HepG2 (cell line): ENCODE measurements around the gene FIZ1. TPM values are rescaled to one million over a fixed set of nuclear protein-coding genes. Genes with fewer than 3 reads are reported as not detected.

Source experiments
- ATAC-seq: fragments of 200-7000 bp; cut with Tn5 transposase; 3 replicates; pipeline ENCODE4 v1.9.1; 2020; ENCODE audit warnings: mild to moderate bottlenecking, moderate library complexity
- BruUV-seq: library from RNA; stranded (reverse); fragments of 400-500 nt; replicated peaks from 2 replicates; lab custom pipeline; 2021; lab: Mats Ljungman, UMichigan
- CTCF ChIA-PET: fragments of 300-600 bp; formaldehyde crosslinking; extraction: SDS; loops from one replicate; lab custom pipeline; 2021; ENCODE audit warnings: low total read pairs, inconsistent platforms, low intra/inter-chr PET ratio; lab: Yijun Ruan, JAX
- POLR2A ChIA-PET: fragments of 350-600 bp; sonication (Branson Sonifier 250); formaldehyde crosslinking; loops from one replicate; lab custom pipeline; 2020; ENCODE audit warnings: antibody characterized with exemption, inconsistent platforms; lab: Yijun Ruan, JAX
- DNase-seq: peaks from one replicate; pipeline ENCODE4 v3.0.0-alpha.2; 2015; ENCODE audit warnings: low spot score
- FAIRE-seq: peaks from 3 replicates; lab custom pipeline; 2011; peaks lifted over from hg19 to GRCh38; lab: Jason Lieb, UNC
- H2AFZ ChIP-seq: one replicate; pipeline ENCODE4 v1.6.1; 2011; ENCODE audit warnings: low read length, inconsistent platforms
- H3K27ac ChIP-seq: fragments of 300-600 bp; 3 replicates; pipeline ENCODE4 v1.8.0; 2011; ENCODE audit warnings: mixed run types, mild to moderate bottlenecking, mixed read lengths, low read length, inconsistent platforms; ENCODE audit not compliant: insufficient read depth; ENCODE audit errors: extremely low read length
- H3K27me3 ChIP-seq, 2 experiments: fragments of 200-600 bp in 1 of 2; 2 replicates in 1 of 2; 3 replicates in 1 of 2; pipeline versions ENCODE4 v1.6.0 to v1.8.0; 2011; ENCODE audit warnings: low read length in 2 of 2, mild to moderate bottlenecking in 2 of 2, moderate library complexity in 2 of 2, inconsistent platforms in 1 of 2; ENCODE audit not compliant: insufficient read depth in 2 of 2, control insufficient read depth in 1 of 2
- H3K36me3 ChIP-seq, 2 experiments: fragments of 200-600 bp in 1 of 2; replicated peaks in 1 of 2; 2 replicates in 1 of 2; 3 replicates in 1 of 2; pipeline versions ENCODE4 v1.5.1 to v1.8.0; 2011; ENCODE audit warnings: low read length in 2 of 2, inconsistent platforms in 1 of 2; ENCODE audit not compliant: insufficient read depth in 2 of 2, control insufficient read depth in 1 of 2
- H3K4me1 ChIP-seq: 2 replicates; pipeline ENCODE4 v1.5.1; 2012; ENCODE audit warnings: low read length, inconsistent platforms; ENCODE audit not compliant: insufficient read depth
- H3K4me2 ChIP-seq: 2 replicates; pipeline ENCODE4 v1.6.0; 2011; ENCODE audit warnings: low read depth, low read length, inconsistent platforms
- H3K4me3 ChIP-seq, 3 experiments: fragments of 200-600 bp in 1 of 3; sonication (generic), shearing (Covaris generic) in 1 of 3; replicated peaks in 1 of 3; 2 replicates each; pipeline ENCODE4 v1.5.1; 2011 to 2016; ENCODE audit warnings: low read length in 3 of 3, inconsistent platforms in 2 of 3, low read depth in 2 of 3, mild to moderate bottlenecking in 2 of 3, control low read depth in 1 of 3, mixed read lengths in 1 of 3; ENCODE audit not compliant: insufficient read depth in 1 of 3
- H3K79me2 ChIP-seq: one replicate; pipeline ENCODE4 v1.6.1; 2011; ENCODE audit warnings: low read length, inconsistent platforms; ENCODE audit not compliant: insufficient read depth
- H3K9ac ChIP-seq: 2 replicates; pipeline ENCODE4 v1.6.0; 2011; ENCODE audit warnings: mild to moderate bottlenecking, low read depth, low read length, inconsistent platforms; ENCODE audit not compliant: insufficient read depth
- H3K9me3 ChIP-seq: 2 replicates; pipeline ENCODE4 v1.5.1; 2012; ENCODE audit warnings: mild to moderate bottlenecking, low read length
- H4K20me1 ChIP-seq: 2 replicates; pipeline ENCODE4 v1.6.0; 2011; ENCODE audit warnings: inconsistent platforms, mild to moderate bottlenecking, low read length, moderate library complexity; ENCODE audit not compliant: insufficient read depth
- ARID4A ChIP-seq: sonication (generic); formaldehyde crosslinking; IDR thresholded peaks from 2 replicates; pipeline ENCODE4 v1.5.0; 2020; ENCODE audit warnings: mild to moderate bottlenecking, missing genetic modification reagents, borderline replicate concordance
- DMTF1 ChIP-seq: sonication (generic); formaldehyde crosslinking; IDR thresholded peaks from 2 replicates; pipeline ENCODE4 v1.4.0; 2020; ENCODE audit warnings: mild to moderate bottlenecking, missing genetic modification reagents
- MED13 ChIP-seq: sonication (generic); formaldehyde crosslinking; IDR thresholded peaks from 2 replicates; pipeline ENCODE4 v1.5.0; 2020; ENCODE audit warnings: missing genetic modification reagents
- POLR2G ChIP-seq: fragments of 200-400 bp; formaldehyde crosslinking; IDR thresholded peaks from 2 replicates; pipeline ENCODE4 v1.6.1; 2018; ENCODE audit warnings: mild to moderate bottlenecking, low read depth, low read length, moderate library complexity
- REPIN1 ChIP-seq: sonication (generic); formaldehyde crosslinking; IDR thresholded peaks from 2 replicates; pipeline ENCODE4 v1.8.0; 2022; ENCODE audit warnings: missing genetic modification reagents, low read depth, mild to moderate bottlenecking, borderline replicate concordance
- TOPORS ChIP-seq: sonication (generic); formaldehyde crosslinking; IDR thresholded peaks from 2 replicates; pipeline ENCODE4 v1.8.0; 2023; ENCODE audit warnings: mild to moderate bottlenecking, missing genetic modification reagents
- TRIM24 ChIP-seq: sonication (generic); formaldehyde crosslinking; IDR thresholded peaks from 2 replicates; pipeline ENCODE4 v1.8.0; 2022; ENCODE audit warnings: mild to moderate bottlenecking, missing genetic modification reagents
- ZNF264 ChIP-seq: sonication (generic); formaldehyde crosslinking; IDR thresholded peaks from 2 replicates; pipeline ENCODE4 v1.4.0; 2020; ENCODE audit warnings: missing genetic modification reagents
- ZNF777 ChIP-seq: sonication (generic); formaldehyde crosslinking; IDR thresholded peaks from 2 replicates; pipeline ENCODE4 v1.4.0; 2020; ENCODE audit warnings: missing genetic modification reagents
- WGBS: methylation state at CpG from one replicate; pipeline ENCODE4 v1.1.6; 2017; ENCODE audit warnings: low lambda C conversion rate; 5-methylcytosine and 5-hydroxymethylcytosine counted together
- in situ Hi-C: cut with HindIII; loops from 2 replicates; pipeline ENCODE4 v1.10.0; 2017; ENCODE audit warnings: low pct_unique_long_range_greater_than_20kb; ENCODE audit not compliant: extremely low pct_ligation_motif_present
- intact Hi-C: fragments of 100-400 bp; cut with micrococcal nuclease; formaldehyde crosslinking; loops from one replicate; pipeline ENCODE4 v1.10.0; 2022; ENCODE audit not compliant: unreplicated experiment
- polyA plus RNA-seq, 8 experiments: library from polyadenylated mRNA; depleted of rRNA in 3 of 8; stranded (reverse) in 7 of 8; unstranded in 1 of 8; fragments of >200 nt; fragmentation: Illumina TruSeq in 4 of 8; extraction: Trizol in 4 of 8; gene quantifications; 2 replicates each; pipeline versions ENCODE4 v1.2.1 to v1.2.3, GENCODE V29; 2011 to 2016; ENCODE audit warnings: low read depth in 4 of 8, missing spikeins in 1 of 8, mixed read lengths in 1 of 8; ENCODE audit not compliant: insufficient read depth in 1 of 8
- total RNA-seq, 5 experiments: library from RNA; depleted of rRNA; stranded (reverse); fragments of >200 nt; fragmentation: Illumina TruSeq; extraction: Trizol; gene quantifications; 2 replicates each; pipeline ENCODE4 v1.2.3, GENCODE V29; 2016; ENCODE audit warnings: low read depth in 1 of 5
- TF ChIP-seq, protein P1 (sequence below): sonication (generic); formaldehyde crosslinking; IDR thresholded peaks from 2 replicates; pipeline ENCODE4 v1.5.0; 2020; ENCODE audit warnings: missing genetic modification reagents

FIZ1 gene
- total and polyA plus RNA-seq, 2 of the 13 experiments (the other 11 are each of a cell fraction or from before 2014, with no cell fraction given): 3.6 to 5.9 TPM

- peak overlapping the region; percentile 84 for H3K9ac ChIP-seq
- H3K36me3 ChIP-seq: peaks cover 0 to 10% of the 10 kb centered on the region in 2 experiments; a peak in 2 of 5 replicates
- H3K27ac ChIP-seq: peak overlapping the region; percentile 79
- CTCF ChIA-PET: no interaction called here
- peaks cover 55% of the 10 kb centered on the region for H3K4me1 ChIP-seq
- DNase-seq (no peak), FAIRE-seq (no peak), ATAC-seq (peak; percentile 7)
- POLR2A ChIA-PET: interaction anchor here (0.6 to 1.9 kb wide), 7 partner anchors 8 to 165 kb away, joined by 3 to 19 read pairs (median 8); partner anchors contain the start of genes FIZ1, U2AF2, ZNF628 and ZNF784
- no peaks in the 10 kb centered on the region for H3K9me3 ChIP-seq
- H3K4me3 ChIP-seq: peak overlapping the region; percentile 92 to 96 (median 92)
- peaks cover 41% of the 10 kb centered on the region for H3K79me2 ChIP-seq
- intact Hi-C loops: no loop called here
- H4K20me1 ChIP-seq: no peaks in the 10 kb centered on the region
- BruUV-seq: no TSS peak
- peak overlapping the region; percentile 96 for H3K4me2 ChIP-seq
- in situ Hi-C loops: no loop called here
- H3K27me3 ChIP-seq: no peaks in the 10 kb centered on the region; a peak in 1 of 5 replicates
- WGBS: under 1% methylated on average over 25 of the region's 25 CpGs
- H2AFZ ChIP-seq: no peak overlapping the region
- TF ChIP-seq MED13 (CRISPR knock-in tag): no peak
- TF ChIP-seq REPIN1 (CRISPR knock-in tag): no peak
- TF ChIP-seq TOPORS (CRISPR knock-in tag): no peak
- TF ChIP-seq, protein P1, sequence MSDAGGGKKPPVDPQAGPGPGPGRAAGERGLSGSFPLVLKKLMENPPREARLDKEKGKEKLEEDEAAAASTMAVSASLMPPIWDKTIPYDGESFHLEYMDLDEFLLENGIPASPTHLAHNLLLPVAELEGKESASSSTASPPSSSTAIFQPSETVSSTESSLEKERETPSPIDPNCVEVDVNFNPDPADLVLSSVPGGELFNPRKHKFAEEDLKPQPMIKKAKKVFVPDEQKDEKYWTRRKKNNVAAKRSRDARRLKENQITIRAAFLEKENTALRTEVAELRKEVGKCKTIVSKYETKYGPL (CRISPR knock-in tag): 0 out of 2 replicates have a peak, but pooled peaks have one; percentile 22
- no peak for TF ChIP-seq ZNF777 (CRISPR knock-in tag)
- TF ChIP-seq DMTF1 (CRISPR knock-in tag): no peak
- 0 out of 2 replicates have a peak, but pooled peaks have one; percentile 60 for TF ChIP-seq ZNF264 (CRISPR knock-in tag)
- peak; percentile 63 for TF ChIP-seq POLR2G
- TF ChIP-seq ARID4A (CRISPR knock-in tag): no peak
- no peak for TF ChIP-seq TRIM24
These were observed 42.3 kb upstream of the FIZ1 start for GRCh38 chr19:55641426-55642152.
